HL-60 (cell line): ENCODE results near the gene EXD1.
A peak's percentile ranks its signal among the peaks of the same experiment; 100 is the strongest.
"Not testable (repeated sequence)": the region's sequence is repeated elsewhere in the genome, so short reads cannot be mapped to it uniquely, and the experiment has no call there.

ENCODE experiments used
- DNase-seq, 2 experiments: peaks; one replicate each; pipeline ENCODE4 v3.0.0-alpha.2; 2010 to 2020; ENCODE audit warnings: low read depth in 1 of 2, low spot score in 1 of 2
- H3K27ac ChIP-seq: fragments of 250-450 bp; sonication (Bioruptor Pico); replicated peaks from 2 replicates; pipeline ENCODE4 v1.5.1; 2020; ENCODE audit warnings: mild to moderate bottlenecking, moderate library complexity
- H3K27me3 ChIP-seq: fragments of 250-450 bp; sonication (Bioruptor Pico); 2 replicates; pipeline ENCODE4 v1.5.1; 2021; ENCODE audit warnings: mild to moderate bottlenecking, moderate library complexity; ENCODE audit not compliant: insufficient read depth, poor library complexity, severe bottlenecking
- H3K4me3 ChIP-seq: replicated peaks from 2 replicates; pipeline ENCODE4 v1.5.1; 2011; ENCODE audit warnings: mild to moderate bottlenecking, control low read depth, low read length; ENCODE audit not compliant: insufficient read depth
- GABPA ChIP-seq: IDR thresholded peaks from 2 replicates; pipeline ENCODE4 v1.6.1; 2012; ENCODE audit warnings: low read depth
- POLR2AphosphoS5 ChIP-seq: IDR thresholded peaks from 2 replicates; pipeline ENCODE4 v1.6.1; 2012; ENCODE audit warnings: low read depth
- SPI1 ChIP-seq: IDR thresholded peaks from 2 replicates; pipeline ENCODE4 v1.6.1; 2012; ENCODE audit warnings: low read depth, mild to moderate bottlenecking, borderline replicate concordance
- TF ChIP-seq, protein P1 (sequence below): IDR thresholded peaks from 2 replicates; pipeline ENCODE4 v1.6.1; 2012; ENCODE audit warnings: low read depth; ENCODE audit not compliant: insufficient replicate concordance
- TF ChIP-seq, protein P2 (sequence below): IDR thresholded peaks from one replicate; pipeline ENCODE4 v1.5.1; 2011; ENCODE audit warnings: low read length, control low read depth, inconsistent platforms; ENCODE audit not compliant: insufficient read depth

The EXD1 gene

DNA sequence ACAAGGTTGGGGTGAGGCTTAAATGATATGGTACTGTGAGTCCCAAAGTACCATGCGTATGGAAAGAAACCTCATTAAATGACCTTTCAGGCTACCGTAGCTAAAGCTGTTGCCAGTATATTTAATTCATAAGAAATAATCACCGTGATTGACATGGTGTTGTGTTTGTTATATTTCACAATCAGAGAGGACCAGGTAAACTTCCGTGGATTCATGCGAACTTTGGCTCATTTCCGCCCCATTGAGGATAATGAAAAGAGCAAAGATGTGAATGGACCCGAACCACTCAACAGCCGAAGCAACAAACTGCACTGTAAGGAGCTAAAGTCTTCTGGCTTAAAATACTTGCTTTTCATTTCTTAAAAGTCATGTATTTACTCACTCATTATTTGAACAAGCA, 32.0 kb upstream of the EXD1 start:
- no peak for TF ChIP-seq SPI1
- TF ChIP-seq GABPA, result no peak
- TF ChIP-seq, protein P1, sequence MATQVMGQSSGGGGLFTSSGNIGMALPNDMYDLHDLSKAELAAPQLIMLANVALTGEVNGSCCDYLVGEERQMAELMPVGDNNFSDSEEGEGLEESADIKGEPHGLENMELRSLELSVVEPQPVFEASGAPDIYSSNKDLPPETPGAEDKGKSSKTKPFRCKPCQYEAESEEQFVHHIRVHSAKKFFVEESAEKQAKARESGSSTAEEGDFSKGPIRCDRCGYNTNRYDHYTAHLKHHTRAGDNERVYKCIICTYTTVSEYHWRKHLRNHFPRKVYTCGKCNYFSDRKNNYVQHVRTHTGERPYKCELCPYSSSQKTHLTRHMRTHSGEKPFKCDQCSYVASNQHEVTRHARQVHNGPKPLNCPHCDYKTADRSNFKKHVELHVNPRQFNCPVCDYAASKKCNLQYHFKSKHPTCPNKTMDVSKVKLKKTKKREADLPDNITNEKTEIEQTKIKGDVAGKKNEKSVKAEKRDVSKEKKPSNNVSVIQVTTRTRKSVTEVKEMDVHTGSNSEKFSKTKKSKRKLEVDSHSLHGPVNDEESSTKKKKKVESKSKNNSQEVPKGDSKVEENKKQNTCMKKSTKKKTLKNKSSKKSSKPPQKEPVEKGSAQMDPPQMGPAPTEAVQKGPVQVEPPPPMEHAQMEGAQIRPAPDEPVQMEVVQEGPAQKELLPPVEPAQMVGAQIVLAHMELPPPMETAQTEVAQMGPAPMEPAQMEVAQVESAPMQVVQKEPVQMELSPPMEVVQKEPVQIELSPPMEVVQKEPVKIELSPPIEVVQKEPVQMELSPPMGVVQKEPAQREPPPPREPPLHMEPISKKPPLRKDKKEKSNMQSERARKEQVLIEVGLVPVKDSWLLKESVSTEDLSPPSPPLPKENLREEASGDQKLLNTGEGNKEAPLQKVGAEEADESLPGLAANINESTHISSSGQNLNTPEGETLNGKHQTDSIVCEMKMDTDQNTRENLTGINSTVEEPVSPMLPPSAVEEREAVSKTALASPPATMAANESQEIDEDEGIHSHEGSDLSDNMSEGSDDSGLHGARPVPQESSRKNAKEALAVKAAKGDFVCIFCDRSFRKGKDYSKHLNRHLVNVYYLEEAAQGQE, result no peak
- TF ChIP-seq, protein P2, sequence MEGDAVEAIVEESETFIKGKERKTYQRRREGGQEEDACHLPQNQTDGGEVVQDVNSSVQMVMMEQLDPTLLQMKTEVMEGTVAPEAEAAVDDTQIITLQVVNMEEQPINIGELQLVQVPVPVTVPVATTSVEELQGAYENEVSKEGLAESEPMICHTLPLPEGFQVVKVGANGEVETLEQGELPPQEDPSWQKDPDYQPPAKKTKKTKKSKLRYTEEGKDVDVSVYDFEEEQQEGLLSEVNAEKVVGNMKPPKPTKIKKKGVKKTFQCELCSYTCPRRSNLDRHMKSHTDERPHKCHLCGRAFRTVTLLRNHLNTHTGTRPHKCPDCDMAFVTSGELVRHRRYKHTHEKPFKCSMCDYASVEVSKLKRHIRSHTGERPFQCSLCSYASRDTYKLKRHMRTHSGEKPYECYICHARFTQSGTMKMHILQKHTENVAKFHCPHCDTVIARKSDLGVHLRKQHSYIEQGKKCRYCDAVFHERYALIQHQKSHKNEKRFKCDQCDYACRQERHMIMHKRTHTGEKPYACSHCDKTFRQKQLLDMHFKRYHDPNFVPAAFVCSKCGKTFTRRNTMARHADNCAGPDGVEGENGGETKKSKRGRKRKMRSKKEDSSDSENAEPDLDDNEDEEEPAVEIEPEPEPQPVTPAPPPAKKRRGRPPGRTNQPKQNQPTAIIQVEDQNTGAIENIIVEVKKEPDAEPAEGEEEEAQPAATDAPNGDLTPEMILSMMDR, result no peak
- TF ChIP-seq POLR2AphosphoS5, result no peak
- Histone ChIP-seq H3K27me3 (no peaks in the 10 kb centered on the region), H3K27ac (no peak overlapping the region), H3K4me3 (no peak overlapping the region)
- DNase-seq, result no peak

DNA sequence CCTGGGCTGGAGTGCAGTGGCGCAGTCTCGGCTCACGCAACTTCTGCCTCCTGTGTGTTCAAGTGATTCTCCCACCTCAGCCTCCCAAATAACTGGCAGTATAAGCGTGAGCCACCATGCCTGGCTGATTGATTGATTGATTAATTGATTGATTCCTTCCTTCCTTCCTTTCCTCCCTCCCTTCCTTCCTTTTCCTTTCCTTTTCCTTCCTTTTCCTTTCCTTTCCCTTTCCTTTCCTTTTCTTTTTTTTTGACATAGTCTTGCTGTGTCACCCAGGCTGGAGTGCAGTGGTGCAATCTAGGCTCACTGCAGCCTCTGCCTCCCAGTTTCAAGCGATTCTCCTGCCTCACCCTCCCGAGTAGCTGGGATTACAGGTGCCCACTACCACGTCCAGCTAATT, 30.4 kb upstream of the EXD1 start:
- not testable (repeated sequence) for H3K27ac ChIP-seq, H3K4me3 ChIP-seq, DNase-seq, H3K27me3 ChIP-seq

DNA sequence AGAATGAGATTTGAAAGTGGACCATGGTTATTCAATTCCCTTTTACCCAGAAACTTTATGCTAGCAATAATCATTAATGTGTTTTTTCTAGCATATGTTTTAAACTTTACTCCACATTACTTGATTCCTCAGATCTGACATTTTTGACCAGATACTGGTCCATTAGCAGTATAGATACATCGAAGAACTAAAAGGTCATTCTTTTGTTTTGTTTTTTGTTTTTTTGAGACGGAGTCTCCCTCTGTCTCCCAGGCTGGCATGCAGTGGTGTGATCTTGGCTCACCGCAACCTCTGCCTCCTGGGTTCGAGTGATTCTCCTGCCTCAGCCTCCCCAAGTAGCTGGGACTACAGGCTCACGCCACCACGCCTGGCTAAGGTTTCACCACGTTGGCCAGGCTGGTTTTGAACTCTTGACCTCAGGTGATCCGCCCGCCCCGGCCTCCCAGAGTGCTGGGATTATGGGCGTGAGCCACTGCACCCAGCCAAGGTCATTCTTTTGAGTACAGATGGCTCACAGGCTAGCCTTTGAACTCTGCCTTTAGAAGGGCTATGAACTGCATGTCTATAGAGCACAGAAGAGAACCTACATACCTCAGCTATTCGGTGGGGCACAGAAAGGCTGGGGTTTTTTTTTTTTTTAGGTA, 29.1 kb upstream of the EXD1 start:
- no peak overlapping the region for H3K4me3 ChIP-seq
- TF ChIP-seq, protein P2, result no peak
- TF ChIP-seq SPI1, result no peak
- no peak for TF ChIP-seq GABPA
- TF ChIP-seq, protein P1, result no peak
- no peak for TF ChIP-seq POLR2AphosphoS5
- H3K27me3 ChIP-seq, result no peaks in the 10 kb centered on the region
- no peak for DNase-seq
- H3K27ac ChIP-seq, result no peak overlapping the region

DNA sequence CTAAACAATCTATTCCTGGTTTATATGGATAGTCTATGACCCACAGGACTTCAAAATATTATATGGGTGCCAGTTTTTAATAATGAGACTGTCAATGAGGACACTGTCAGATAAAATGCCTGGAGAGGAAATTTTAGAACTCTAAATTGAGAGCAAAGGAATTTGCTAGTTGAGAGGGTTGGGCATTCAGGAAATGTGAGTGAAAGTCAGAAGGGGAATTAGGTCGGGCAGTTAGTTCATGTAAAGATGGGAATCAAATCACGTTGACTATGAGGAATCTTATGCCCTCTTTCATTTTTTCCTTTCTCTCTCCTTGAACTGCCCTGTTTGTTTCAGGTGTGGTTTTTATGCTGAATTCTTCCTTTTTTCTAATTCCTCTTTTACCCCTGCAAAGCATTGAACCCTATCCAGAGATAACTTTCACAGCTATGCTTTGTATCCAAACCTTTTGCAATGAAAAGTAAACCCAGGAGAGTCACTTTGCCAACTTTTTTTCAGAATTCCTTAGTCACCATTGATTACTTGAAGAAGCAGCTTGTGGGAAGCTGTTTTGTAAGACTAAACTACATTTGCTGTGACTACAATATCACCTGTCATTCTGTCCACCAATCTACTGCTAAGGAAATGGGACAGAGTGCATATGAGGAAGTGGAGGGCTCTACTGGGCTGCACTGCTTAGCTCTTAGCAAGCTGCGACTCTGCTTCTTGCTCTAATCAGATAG, 28.4 kb upstream of the EXD1 start:
- peak overlapping the region; percentile 45 for H3K27ac ChIP-seq

More for the DNA sequence above, 28.4 kb upstream of the EXD1 start:
- DNase-seq, result peak in 1 of 2 experiments; percentile 63
- Histone ChIP-seq H3K27me3 (no peaks in the 10 kb centered on the region), H3K4me3 (no peak overlapping the region)
- TF ChIP-seq GABPA (no peak), SPI1 (peak; percentile 97)
